ENCODE results near the gene F5. TPM values are rescaled to one million over a fixed set of nuclear protein-coding genes. Genes with fewer than 3 reads are reported as not detected.

F5 gene
- total and polyA plus RNA-seq, 2 experiments from 2014 or later: 0.01 TPM; not detected in 1

- H3K4me1 ChIP-seq (ENCODE audit: low read depth): no peaks in the 10 kb centered on the region
- no peaks in the 10 kb centered on the region for H3K36me3 ChIP-seq
- H3K9me3 ChIP-seq (ENCODE audit: low read depth): no peaks in the 10 kb centered on the region
- no peak for DNase-seq (ENCODE audit: low read depth in 1 of 2, low spot score in 1 of 2)
- no peak overlapping the region for H3K4me3 ChIP-seq
- H3K27ac ChIP-seq: no peak overlapping the region
- no peak for TF ChIP-seq CTCF (IDR thresholded peaks at IDR 0.05; ENCODE audit: low read depth, low read length)
- H3K27me3 ChIP-seq: no peaks in the 10 kb centered on the region
Measured at GRCh38 chr1:169528215-169529067, 57.8 kb downstream of the F5 start.

GRCh38 chr1:169527451-169528214, 58.6 kb downstream of the F5 start:
- TF ChIP-seq CTCF (IDR thresholded peaks at IDR 0.05; ENCODE audit: low read depth, low read length): no peak
- no peak overlapping the region for H3K4me3 ChIP-seq

DNA sequence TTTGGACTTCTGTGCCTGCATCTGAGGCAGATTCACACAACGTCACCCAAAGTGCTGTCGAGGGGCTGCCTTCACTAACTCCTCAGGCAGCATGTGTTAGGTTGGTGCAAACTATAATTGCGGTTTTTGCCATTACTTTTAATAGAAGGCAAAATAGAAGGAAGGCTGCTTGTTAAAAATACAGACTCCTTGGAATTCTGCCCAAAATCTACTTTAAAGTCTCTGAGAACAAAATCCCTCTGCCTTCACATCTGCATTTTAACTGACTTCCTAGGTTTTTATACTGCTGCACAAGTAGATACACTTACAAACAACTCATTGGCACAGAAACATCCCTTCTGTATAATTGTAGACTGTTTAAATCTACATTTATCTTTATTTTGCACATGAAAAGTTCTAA, 59.3 kb downstream of the F5 start:
- H3K4me1 ChIP-seq (ENCODE audit: low read depth): no peaks in the 10 kb centered on the region
- no peak overlapping the region for H3K27ac ChIP-seq
- TF ChIP-seq CTCF (IDR thresholded peaks at IDR 0.05; ENCODE audit: low read depth, low read length): no peak
- no peak for DNase-seq (ENCODE audit: low read depth in 1 of 2, low spot score in 1 of 2)
- H3K4me3 ChIP-seq: no peak overlapping the region
- no peaks in the 10 kb centered on the region for H3K27me3 ChIP-seq
- no peaks in the 10 kb centered on the region for H3K9me3 ChIP-seq (ENCODE audit: low read depth)
- no peaks in the 10 kb centered on the region for H3K36me3 ChIP-seq

More at GRCh38 chr1:169527451-169528214, 58.6 kb downstream of the F5 start:
- Histone ChIP-seq H3K4me1 (ENCODE audit: low read depth) (no peaks in the 10 kb centered on the region), H3K36me3 (no peaks in the 10 kb centered on the region), H3K27me3 (no peaks in the 10 kb centered on the region), H3K9me3 (ENCODE audit: low read depth) (no peaks in the 10 kb centered on the region), H3K27ac (no peak overlapping the region)
- DNase-seq (ENCODE audit: low read depth in 1 of 2, low spot score in 1 of 2): peak in 1 of 2 donors; percentile 61

- Histone ChIP-seq H3K27me3 (no peaks in the 10 kb centered on the region), H3K36me3 (no peaks in the 10 kb centered on the region), H3K4me3 (no peak overlapping the region), H3K27ac (no peak overlapping the region), H3K4me1 (ENCODE audit: low read depth) (no peaks in the 10 kb centered on the region), H3K9me3 (ENCODE audit: low read depth) (no peaks in the 10 kb centered on the region)
- TF ChIP-seq CTCF (IDR thresholded peaks at IDR 0.05; ENCODE audit: low read depth, low read length): no peak
- DNase-seq (ENCODE audit: low read depth in 1 of 2, low spot score in 1 of 2): no peak
Measured at GRCh38 chr1:169526120-169526832, 60.0 kb downstream of the F5 start.

GRCh38 chr1:169525391-169525790, 60.9 kb downstream of the F5 start:
- no peaks in the 10 kb centered on the region for H3K4me1 ChIP-seq (ENCODE audit: low read depth)
- no peak overlapping the region for H3K27ac ChIP-seq
- no peaks in the 10 kb centered on the region for H3K36me3 ChIP-seq
- TF ChIP-seq CTCF (IDR thresholded peaks at IDR 0.05; ENCODE audit: low read depth, low read length): no peak
- DNase-seq (ENCODE audit: low read depth in 1 of 2, low spot score in 1 of 2): no peak
- no peaks in the 10 kb centered on the region for H3K9me3 ChIP-seq (ENCODE audit: low read depth)
- H3K27me3 ChIP-seq: no peaks in the 10 kb centered on the region
- no peak overlapping the region for H3K4me3 ChIP-seq
